Activated T-helper 9 cell treated with anti-CD3 and anti-CD28 coated beads, Interleukin-2, amount 50 U/mL, for 16 hours (primary cell): ENCODE results near the gene MIF4GD.
"Not testable (repeated sequence)": the region's sequence is repeated elsewhere in the genome, so short reads cannot be mapped to it uniquely, and the experiment has no call there.

Source experiments
- DNase-seq: peaks from one replicate; pipeline ENCODE4 v3.0.0-alpha.2; 2020; ENCODE audit warnings: low read depth

MIF4GD gene, protein sequence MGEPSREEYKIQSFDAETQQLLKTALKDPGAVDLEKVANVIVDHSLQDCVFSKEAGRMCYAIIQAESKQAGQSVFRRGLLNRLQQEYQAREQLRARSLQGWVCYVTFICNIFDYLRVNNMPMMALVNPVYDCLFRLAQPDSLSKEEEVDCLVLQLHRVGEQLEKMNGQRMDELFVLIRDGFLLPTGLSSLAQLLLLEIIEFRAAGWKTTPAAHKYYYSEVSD

DNA sequence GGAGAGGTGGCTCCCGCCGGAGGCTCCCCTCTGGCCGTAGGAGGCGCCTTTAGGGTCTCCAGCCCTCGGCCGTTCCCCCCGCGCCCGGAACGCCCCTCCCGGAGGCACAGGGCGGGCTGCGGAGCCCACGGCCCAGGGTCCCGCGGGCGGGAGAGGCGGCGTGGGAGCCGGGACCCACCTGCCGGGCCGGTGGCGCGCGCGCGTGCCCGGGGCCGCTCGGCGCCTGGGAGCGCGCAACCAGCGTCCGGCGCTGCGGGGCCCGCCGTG, at the start of gene MIF4GD:
Gene MIF4GD (minus strand): TSS at position 266 of the 267 bp plus-strand sequence. CDS start 1,036 bp downstream, outside the sequence.
- DNase-seq = no peak

- DNase-seq = no peak
Measured at GRCh38 chr17:75319904-75320691, 49.1 kb upstream of the MIF4GD start.

- no peak for DNase-seq
Measured at GRCh38 chr17:75318615-75319222, 47.7 kb upstream of the MIF4GD start.

- no peak for DNase-seq
Measured at GRCh38 chr17:75318211-75318610, 47.2 kb upstream of the MIF4GD start.

GRCh38 chr17:75317671-75318070, 46.6 kb upstream of the MIF4GD start:
- no peak for DNase-seq

DNA sequence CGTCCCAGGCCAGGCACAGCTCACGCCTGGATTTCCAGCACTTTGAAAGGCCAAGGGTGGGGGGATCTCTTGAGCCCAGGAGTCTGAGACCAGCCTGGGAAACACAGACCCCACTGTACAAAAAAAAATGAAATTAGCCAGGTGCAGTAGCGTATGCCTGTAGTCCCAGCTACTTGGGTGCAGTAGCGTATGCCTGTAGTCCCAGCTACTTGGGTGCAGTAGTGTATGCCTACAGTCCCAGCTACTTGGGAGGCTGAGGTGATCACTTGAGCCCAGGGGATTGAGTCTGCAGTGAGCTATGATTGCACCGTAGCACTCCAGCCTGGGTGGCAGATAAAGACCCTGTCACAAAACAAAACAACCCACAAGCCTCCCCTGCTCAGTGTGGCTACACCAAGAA, 45.2 kb upstream of the MIF4GD start:
- no peak for DNase-seq

DNA sequence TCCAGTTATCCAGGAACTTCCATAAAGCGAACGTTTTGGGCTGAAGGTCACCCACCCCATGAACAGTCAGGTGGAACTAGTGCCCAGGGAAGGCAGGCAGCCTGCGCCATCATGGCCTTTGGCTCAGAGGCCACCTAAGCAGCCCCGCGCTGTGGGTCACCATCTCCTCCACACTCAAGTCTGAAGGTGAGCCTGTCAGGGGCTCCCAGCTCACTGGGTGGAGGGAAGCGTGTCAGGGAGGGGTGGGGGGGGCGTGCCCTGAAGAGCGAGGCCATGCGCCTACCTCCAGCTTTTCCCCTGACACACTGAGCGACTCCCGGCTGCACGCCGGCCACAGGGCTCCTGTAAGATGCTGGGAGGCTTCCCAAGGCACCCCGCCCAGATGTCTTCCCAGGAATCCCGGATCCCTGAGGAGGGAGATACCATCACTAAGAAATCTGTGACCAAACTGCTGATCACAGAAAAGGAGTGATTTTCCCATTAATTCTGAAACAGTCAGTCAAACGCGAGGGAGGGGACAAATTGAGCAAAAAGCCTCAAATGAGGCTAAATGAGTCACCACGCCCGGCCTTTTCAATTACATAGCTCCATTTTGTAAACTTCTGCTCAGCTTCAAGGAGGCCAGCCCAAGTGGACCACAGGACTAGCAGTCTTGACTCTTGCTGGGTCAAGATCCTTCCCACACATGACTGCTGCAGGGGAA, 44.7 kb upstream of the MIF4GD start:
- DNase-seq = no peak

DNA sequence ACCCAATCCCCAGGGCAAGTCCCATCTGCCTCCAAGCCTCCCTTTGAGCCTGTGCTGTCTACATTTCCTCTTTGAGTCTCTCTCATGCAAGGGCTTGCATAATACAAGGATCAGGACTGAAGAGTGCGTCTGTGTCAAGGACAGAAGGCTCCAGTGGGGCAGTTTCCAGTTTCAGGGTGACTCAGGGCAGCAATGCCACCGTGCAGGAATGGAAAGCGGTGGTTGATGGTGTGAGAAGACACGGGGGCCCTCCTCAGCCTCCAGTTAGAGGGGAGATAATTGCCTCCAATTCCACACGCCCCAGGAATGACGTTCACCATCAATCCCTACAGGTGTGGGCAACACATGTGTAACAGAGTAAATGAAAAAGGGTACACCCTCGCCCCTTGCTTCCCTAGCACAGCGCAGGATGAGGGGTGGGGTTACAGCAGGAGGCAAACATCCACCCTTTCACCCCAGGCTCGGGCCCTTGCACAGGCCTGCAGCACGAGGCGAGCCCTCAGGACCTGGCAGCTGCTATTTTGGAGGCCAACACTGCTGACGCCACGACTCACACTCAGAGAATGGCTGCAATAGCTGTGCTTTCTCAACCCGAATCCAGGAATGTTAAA, 43.0 kb upstream of the MIF4GD start:
- DNase-seq = no peak

DNA sequence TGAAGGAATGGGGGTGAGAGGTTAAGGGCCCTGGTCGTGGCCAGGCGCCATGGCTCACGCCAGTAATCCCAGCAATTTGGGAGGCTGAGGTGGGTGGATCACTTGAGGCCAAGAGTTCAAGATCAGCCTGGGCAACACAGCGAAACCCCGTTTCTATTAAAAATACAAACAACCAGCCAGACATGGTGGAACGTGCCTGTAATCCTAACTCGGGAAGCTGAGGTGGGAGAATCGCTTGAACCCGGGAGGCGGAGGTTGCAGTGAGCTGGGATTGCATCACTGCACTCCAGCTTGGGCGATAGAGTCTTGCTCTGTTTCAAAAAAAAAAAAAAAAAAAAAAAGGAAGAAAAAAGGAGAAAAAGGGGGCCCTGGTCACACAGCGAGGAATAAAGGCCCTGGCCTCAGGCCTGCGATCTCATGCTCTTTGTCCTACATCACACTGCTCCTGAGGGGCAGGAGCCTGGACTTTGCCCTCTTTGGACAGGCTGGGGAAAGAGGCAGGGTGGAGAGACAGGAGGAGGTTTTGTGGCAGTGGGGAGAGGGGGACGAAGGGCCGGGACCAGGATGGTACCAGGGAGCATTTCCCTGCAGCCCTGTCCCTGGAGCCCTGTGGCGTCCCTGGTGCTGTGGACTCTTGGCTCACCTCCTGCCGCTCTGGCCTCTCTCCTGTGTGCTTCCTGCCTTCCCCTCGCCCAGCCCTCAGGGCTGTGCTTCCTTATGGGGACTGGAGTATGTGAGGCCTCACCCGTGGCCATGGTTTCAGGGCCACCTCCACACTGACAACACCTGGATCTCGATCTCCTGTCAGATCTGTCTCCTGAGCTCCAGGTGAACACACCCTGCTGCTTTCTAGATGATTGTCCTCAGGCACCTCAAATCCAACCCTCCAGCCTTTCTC, 38.0 kb upstream of the MIF4GD start:
- no peak for DNase-seq

- DNase-seq = no peak
Measured at GRCh38 chr17:75307957-75308731, 37.1 kb upstream of the MIF4GD start.

DNA sequence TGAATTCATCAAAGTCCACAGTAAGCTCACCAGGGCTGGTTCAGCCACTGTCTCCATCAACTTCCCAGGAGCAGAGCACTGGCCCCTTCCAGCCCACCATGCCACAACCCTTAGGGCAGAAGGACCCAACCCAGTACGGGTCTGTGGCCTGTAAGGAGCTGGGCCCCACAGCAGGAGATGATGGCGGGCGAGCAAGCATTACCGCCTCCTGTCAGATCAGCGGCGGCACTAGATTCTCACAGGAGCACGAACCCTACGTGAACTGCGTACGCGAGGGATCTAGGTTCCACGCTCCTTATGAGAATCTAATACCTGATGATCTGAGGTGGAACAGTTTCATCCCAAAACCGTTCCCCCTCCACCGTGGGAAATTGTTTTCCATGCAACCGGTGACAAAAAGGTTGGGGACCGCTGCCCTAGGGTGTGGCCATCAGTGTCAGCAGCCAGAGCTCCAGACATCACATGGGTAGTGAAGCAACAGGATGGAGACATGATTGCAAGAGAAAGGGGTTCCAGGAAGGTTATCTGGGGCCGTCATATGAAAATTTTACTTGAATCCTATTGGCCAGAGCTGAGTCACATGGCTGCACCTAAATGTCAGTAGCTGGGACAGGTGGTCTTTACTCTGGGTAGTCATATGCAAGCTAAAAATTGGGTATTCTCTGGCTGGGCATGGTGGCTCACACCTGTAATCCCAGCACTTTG, 30.6 kb upstream of the MIF4GD start:
- no peak for DNase-seq

DNA sequence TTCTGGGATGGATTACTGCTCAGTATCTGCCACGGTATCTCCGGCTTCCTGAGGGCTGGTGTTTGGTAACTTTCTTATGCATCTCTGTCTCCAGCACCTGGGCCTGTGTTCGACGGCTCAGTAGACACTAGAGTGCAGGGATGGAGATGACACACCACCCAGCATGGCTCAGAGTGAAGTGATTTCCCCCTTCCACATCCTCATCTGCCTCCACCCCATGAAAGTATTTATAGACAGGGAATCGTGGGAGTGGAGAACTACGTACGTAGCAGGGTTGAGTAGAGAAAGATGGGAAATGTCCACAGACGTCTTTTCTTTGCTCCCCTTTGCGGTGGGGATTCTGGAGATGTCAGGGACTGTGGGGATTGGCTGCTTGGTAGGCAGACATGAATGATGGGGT, 30.0 kb upstream of the MIF4GD start:
- no peak for DNase-seq

GRCh38 chr17:75300280-75300679, 29.2 kb upstream of the MIF4GD start:
- DNase-seq = no peak

GRCh38 chr17:75295201-75296158, 24.4 kb upstream of the MIF4GD start:
- DNase-seq = no peak

DNA sequence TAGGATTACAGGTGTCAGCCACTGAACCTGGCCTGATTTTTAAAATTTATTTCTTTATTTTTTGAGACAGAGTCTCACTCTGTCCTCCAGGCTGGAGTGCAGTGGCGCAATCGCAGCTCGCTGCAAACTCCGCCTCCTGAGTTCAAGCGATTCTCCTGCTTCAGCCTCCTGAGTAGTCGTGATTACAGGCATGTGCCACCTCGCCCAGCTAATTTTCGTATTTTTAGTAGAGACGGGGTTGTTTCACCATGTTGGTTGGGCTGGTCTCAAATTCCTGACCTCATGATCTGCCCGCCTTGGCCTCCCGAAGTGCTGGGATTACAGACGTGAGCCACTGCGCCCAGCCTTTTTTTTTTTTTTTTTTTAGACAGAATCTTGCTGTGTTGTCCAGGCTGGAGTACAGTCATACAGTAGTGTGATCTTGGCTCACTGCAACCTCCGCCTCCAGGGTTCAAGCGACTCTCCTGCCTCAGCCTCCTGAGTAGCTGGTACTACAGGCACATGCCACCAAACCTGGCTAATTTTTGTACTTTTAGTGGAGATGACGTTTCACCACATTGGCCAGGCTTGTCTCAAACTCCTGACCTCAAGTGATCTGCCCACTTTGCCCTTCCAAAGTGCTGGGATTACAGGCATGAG, 21.9 kb upstream of the MIF4GD start:
- DNase-seq = not testable (repeated sequence)

DNA sequence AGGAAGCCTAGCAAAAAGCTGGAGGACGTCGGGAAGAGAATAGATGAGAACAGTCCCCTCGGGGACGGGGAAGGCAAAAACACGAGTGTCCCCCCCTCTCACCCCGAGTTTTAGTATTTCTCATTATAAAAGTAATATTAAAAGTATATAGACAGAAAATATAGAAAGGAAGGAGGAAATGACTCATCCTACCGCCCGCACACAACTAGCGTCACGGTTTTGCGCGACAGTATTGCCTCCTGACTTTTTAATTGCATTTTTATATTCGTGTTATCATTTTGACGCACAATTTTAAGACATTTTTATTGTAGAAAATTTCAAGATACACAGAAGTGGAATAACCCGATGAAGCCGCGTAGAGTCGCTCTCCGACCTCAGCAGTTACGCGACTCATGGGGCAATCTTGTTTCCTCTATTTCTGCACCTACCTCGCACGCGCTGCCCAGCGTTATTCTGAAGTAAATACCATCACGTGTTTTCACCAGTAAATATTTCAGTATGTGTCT, 18.9 kb upstream of the MIF4GD start:
- DNase-seq = peak; percentile 58

- peak; percentile 92 for DNase-seq
Measured at GRCh38 chr17:75289115-75289831, 18.2 kb upstream of the MIF4GD start, which contains the start of gene SLC25A19. Gene SLC25A19 (minus strand): TSS chr17:75289433. CDS start chr17:75286764, 2,669 bp downstream.
